Neural cell (in vitro differentiated cells): ENCODE measurements around the gene NUF2. TPM values are rescaled to one million over a fixed set of nuclear protein-coding genes. Genes with fewer than 3 reads are reported as not detected.

ENCODE experiments used
- H2AFZ ChIP-seq: fragments of 200-600, 300-800 bp; sonication (generic), shearing (Covaris generic); 2 replicates; pipeline ENCODE4 v1.6.0; 2014; ENCODE audit warnings: low read depth, mild to moderate bottlenecking, antibody characterized with exemption, low read length, moderate library complexity
- H3F3A ChIP-seq: fragments of 200-600 bp; shearing (Covaris generic); 2 replicates; pipeline ENCODE4 v1.6.1; 2016; ENCODE audit warnings: mild to moderate bottlenecking, moderate library complexity, mixed read lengths, antibody characterized with exemption, low read length; ENCODE audit not compliant: insufficient read depth, poor library complexity, severe bottlenecking
- H3K27ac ChIP-seq: fragments of 200-600, 300-800 bp; sonication (generic), shearing (Covaris generic); 2 replicates; pipeline ENCODE4 v1.5.1; 2014; ENCODE audit warnings: mild to moderate bottlenecking, low read length, moderate library complexity
- H3K27me3 ChIP-seq: fragments of 300-800, 200-600 bp; sonication (generic), shearing (Covaris generic); 2 replicates; pipeline ENCODE4 v1.6.0; 2014; ENCODE audit warnings: mild to moderate bottlenecking, low read depth, low read length, moderate library complexity; ENCODE audit not compliant: insufficient read depth
- H3K36me3 ChIP-seq: fragments of 300-800, 200-600 bp; sonication (generic), shearing (Covaris generic); 2 replicates; pipeline ENCODE4 v1.5.1; 2014; ENCODE audit warnings: mild to moderate bottlenecking, antibody characterized with exemption, low read length, moderate library complexity; ENCODE audit not compliant: insufficient read depth
- H3K4me2 ChIP-seq: fragments of 300-800, 200-600 bp; sonication (generic), shearing (Covaris generic); 2 replicates; pipeline ENCODE4 v1.6.0; 2014; ENCODE audit warnings: mild to moderate bottlenecking, low read length
- H3K4me3 ChIP-seq: fragments of 300-800, 200-600 bp; sonication (generic), shearing (Covaris generic); 2 replicates; pipeline ENCODE4 v1.5.1; 2014; ENCODE audit warnings: mild to moderate bottlenecking, low read length, moderate library complexity
- H3K79me2 ChIP-seq: fragments of 200-600 bp; shearing (Covaris generic); replicated peaks from 2 replicates; pipeline ENCODE4 v1.6.0; 2014; ENCODE audit warnings: mild to moderate bottlenecking, low read length, moderate library complexity; ENCODE audit not compliant: insufficient read depth
- H3K9ac ChIP-seq: fragments of 300-800, 200-600 bp; sonication (generic), shearing (Covaris generic); 2 replicates; pipeline ENCODE4 v1.6.1; 2016; ENCODE audit warnings: mild to moderate bottlenecking, low read length, mixed read lengths
- H3K9me2 ChIP-seq: fragments of 200-600 bp; shearing (Covaris generic); 2 replicates; pipeline ENCODE4 v1.6.1; 2016; ENCODE audit warnings: mild to moderate bottlenecking, low read length, mixed read lengths; ENCODE audit not compliant: insufficient read depth
- H3K9me3 ChIP-seq: fragments of 200-600, 300-800 bp; sonication (generic), shearing (Covaris generic); 2 replicates; pipeline ENCODE4 v1.6.1; 2016; ENCODE audit warnings: mild to moderate bottlenecking, mixed run types, low read length, moderate library complexity, mixed read lengths
- H4K20me1 ChIP-seq: fragments of 200-600 bp; shearing (Covaris generic); 2 replicates; pipeline ENCODE4 v1.6.1; 2016; ENCODE audit warnings: mild to moderate bottlenecking, mixed run types; ENCODE audit not compliant: insufficient read depth
- CTCF ChIP-seq: fragments of 450-650 bp; IDR thresholded peaks from 2 replicates; pipeline ENCODE4 v1.5.1; 2014; ENCODE audit warnings: antibody characterized with exemption, mild to moderate bottlenecking, moderate library complexity; ENCODE audit not compliant: poor library complexity, severe bottlenecking
- EP300 ChIP-seq: fragments of 450-650 bp; conservative IDR thresholded peaks from 2 replicates; pipeline ENCODE4 v1.6.1; 2014; ENCODE audit warnings: antibody characterized with exemption, mild to moderate bottlenecking, moderate library complexity; ENCODE audit not compliant: poor library complexity, severe bottlenecking
- EZH2 ChIP-seq: fragments of 200-600, 300-800 bp; shearing (Covaris generic), sonication (generic); IDR thresholded peaks from 2 replicates; pipeline ENCODE4 v1.6.1; 2014; ENCODE audit warnings: antibody characterized with exemption, low read length, borderline replicate concordance, mild to moderate bottlenecking; ENCODE audit not compliant: insufficient read depth, poor library complexity, severe bottlenecking
- MXI1 ChIP-seq: fragments of 450-650 bp; conservative IDR thresholded peaks from 2 replicates; pipeline ENCODE4 v1.6.1; 2014; ENCODE audit warnings: antibody characterized with exemption, mild to moderate bottlenecking; ENCODE audit not compliant: poor library complexity, severe bottlenecking
- POLR2AphosphoS5 ChIP-seq: IDR thresholded peaks from 2 replicates; pipeline ENCODE4 v1.6.1; 2012
- RAD21 ChIP-seq: fragments of 450-650 bp; conservative IDR thresholded peaks from 2 replicates; pipeline ENCODE4 v1.6.1; 2014; ENCODE audit warnings: antibody characterized with exemption, mild to moderate bottlenecking, moderate library complexity
- SMC3 ChIP-seq: fragments of 450-650 bp; conservative IDR thresholded peaks from 2 replicates; pipeline ENCODE4 v1.6.1; 2014; ENCODE audit warnings: antibody characterized with exemption, mild to moderate bottlenecking, moderate library complexity; ENCODE audit not compliant: poor library complexity
- TAF1 ChIP-seq: IDR thresholded peaks from 2 replicates; pipeline ENCODE4 v1.6.1; 2012; ENCODE audit warnings: low read depth
- polyA plus RNA-seq: library from polyadenylated mRNA; depleted of rRNA; stranded (reverse); fragments of >200 nt; gene quantifications from 2 replicates; pipeline ENCODE4 v1.2.3, GENCODE V29; 2014
- TF ChIP-seq, protein P1 (sequence below): IDR thresholded peaks from 2 replicates; pipeline ENCODE4 v1.6.1; 2012; ENCODE audit warnings: borderline replicate concordance

NUF2 gene
- polyA plus RNA-seq, 1 donor from 2014 or later = 2.8 TPM

DNA sequence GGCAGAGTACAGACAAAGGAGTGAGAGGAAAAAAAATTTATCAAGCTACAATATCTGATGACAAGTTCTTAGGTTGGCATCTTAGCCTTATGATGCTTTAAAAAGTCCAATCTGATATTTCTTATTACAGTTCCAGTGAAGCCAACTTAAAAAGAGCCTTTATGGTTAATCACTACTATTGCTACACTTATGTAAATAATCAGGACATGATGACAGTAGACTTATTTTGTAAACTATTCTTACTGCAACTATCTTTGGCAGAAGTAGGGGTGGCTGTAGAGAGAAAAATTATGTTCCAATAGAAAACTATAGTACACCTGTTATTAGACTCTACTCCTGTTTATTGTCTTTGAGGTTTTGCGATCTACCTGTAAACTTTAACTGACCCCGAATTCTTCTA, 25.8 kb upstream of the NUF2 start:
- Histone ChIP-seq H3K4me3 (no peak overlapping the region), H4K20me1 (no peaks in the 10 kb centered on the region), H3K9me3 (no peaks in the 10 kb centered on the region), H3K36me3 (no peaks in the 10 kb centered on the region), H3K9me2 (no peaks in the 10 kb centered on the region), H3F3A (no peaks in the 10 kb centered on the region), H2AFZ (no peak overlapping the region), H3K4me2 (no peak overlapping the region), H3K9ac (no peak overlapping the region), H3K27ac (no peak overlapping the region), H3K79me2 (no peaks in the 10 kb centered on the region), H3K27me3 (no peaks in the 10 kb centered on the region)
- TF ChIP-seq EZH2 (no peak), MXI1 (no peak)

DNA sequence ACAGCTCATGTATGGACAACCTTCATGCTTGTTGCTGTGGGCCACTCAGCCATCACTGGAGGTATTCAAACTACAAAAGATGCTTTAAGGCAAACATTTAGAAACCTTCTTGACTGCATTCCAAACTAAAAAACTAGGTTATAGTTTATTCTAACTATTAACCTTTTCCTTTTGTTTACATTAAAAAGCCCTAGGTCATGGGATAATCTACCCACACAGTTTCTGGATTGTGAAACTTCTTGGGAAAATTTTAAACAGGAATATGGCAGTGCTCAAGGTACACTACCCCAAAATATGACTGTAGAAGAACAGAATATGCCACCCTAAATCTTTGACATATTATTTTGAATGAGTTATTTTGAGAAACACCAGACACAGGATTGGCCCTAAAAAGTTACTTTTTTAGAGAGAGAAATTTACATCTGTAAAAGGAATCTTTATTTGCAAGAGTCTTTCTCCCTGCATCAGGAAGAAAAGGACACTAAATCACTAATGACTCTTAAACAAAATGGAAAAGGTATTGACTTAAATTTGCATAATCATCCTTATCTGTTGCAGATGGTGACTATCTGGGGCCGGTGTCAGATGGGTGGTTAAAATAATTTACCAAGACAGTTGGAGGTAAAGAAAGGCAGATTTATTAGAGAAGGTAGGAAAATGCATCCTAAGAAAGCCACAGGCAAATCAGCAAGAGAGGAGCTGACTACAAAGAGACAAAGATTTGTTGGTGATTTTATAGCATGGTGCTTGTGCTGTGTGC, 25.1 kb upstream of the NUF2 start:
- no peak overlapping the region for H3K4me3 ChIP-seq
- H3K9me3 ChIP-seq = no peaks in the 10 kb centered on the region
- no peaks in the 10 kb centered on the region for H3K9me2 ChIP-seq
- no peak overlapping the region for H3K9ac ChIP-seq
- no peak overlapping the region for H3K27ac ChIP-seq
- H3F3A ChIP-seq = no peaks in the 10 kb centered on the region
- TF ChIP-seq POLR2AphosphoS5 = no peak
- TF ChIP-seq RAD21 = no peak
- TF ChIP-seq CTCF = no peak
- no peak for TF ChIP-seq TAF1
- TF ChIP-seq MXI1 = no peak
- no peak for TF ChIP-seq EZH2
- TF ChIP-seq EP300 = no peak
- TF ChIP-seq SMC3 = no peak
- TF ChIP-seq, protein P1, sequence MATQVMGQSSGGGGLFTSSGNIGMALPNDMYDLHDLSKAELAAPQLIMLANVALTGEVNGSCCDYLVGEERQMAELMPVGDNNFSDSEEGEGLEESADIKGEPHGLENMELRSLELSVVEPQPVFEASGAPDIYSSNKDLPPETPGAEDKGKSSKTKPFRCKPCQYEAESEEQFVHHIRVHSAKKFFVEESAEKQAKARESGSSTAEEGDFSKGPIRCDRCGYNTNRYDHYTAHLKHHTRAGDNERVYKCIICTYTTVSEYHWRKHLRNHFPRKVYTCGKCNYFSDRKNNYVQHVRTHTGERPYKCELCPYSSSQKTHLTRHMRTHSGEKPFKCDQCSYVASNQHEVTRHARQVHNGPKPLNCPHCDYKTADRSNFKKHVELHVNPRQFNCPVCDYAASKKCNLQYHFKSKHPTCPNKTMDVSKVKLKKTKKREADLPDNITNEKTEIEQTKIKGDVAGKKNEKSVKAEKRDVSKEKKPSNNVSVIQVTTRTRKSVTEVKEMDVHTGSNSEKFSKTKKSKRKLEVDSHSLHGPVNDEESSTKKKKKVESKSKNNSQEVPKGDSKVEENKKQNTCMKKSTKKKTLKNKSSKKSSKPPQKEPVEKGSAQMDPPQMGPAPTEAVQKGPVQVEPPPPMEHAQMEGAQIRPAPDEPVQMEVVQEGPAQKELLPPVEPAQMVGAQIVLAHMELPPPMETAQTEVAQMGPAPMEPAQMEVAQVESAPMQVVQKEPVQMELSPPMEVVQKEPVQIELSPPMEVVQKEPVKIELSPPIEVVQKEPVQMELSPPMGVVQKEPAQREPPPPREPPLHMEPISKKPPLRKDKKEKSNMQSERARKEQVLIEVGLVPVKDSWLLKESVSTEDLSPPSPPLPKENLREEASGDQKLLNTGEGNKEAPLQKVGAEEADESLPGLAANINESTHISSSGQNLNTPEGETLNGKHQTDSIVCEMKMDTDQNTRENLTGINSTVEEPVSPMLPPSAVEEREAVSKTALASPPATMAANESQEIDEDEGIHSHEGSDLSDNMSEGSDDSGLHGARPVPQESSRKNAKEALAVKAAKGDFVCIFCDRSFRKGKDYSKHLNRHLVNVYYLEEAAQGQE = no peak
- no peaks in the 10 kb centered on the region for H3K27me3 ChIP-seq
- H3K36me3 ChIP-seq = no peaks in the 10 kb centered on the region
- no peak overlapping the region for H3K4me2 ChIP-seq
- no peaks in the 10 kb centered on the region for H4K20me1 ChIP-seq
- H3K79me2 ChIP-seq = no peaks in the 10 kb centered on the region
- H2AFZ ChIP-seq = no peak overlapping the region
